ENCODE measurements around the gene PGAP2.
"Not testable (repeated sequence)": the region's sequence is repeated elsewhere in the genome, so short reads cannot be mapped to it uniquely, and the experiment has no call there.

The PGAP2 gene

GRCh38 chr11:3810951-3811350 lies 2.6 kb downstream of the PGAP2 start:
- Histone ChIP-seq H3K9me3 (no peaks in the 10 kb centered on the region), H3K4me1 (no peaks in the 10 kb centered on the region), H3K27me3 (no peaks in the 10 kb centered on the region), H3K36me3 (no peaks in the 10 kb centered on the region), H3K4me3 (ENCODE audit: low read depth, low read length) (no peak overlapping the region)
- no peak for TF ChIP-seq CTCF (IDR thresholded peaks at IDR 0.05; ENCODE audit: low read depth, low read length)
- no peak for DNase-seq

- H3K27me3 ChIP-seq; DNase-seq; H3K36me3 ChIP-seq; H3K4me3 ChIP-seq (ENCODE audit: low read depth, low read length); H3K9me3 ChIP-seq; H3K4me1 ChIP-seq: not testable (repeated sequence)
Observed at GRCh38 chr11:3814832-3815231, 6.5 kb downstream of the PGAP2 start.

- no peak for DNase-seq
- H3K4me1 ChIP-seq = no peaks in the 10 kb centered on the region
- TF ChIP-seq CTCF (IDR thresholded peaks at IDR 0.05; ENCODE audit: low read depth, low read length) = no peak
Observed at GRCh38 chr11:3815845-3816244, 7.5 kb downstream of the PGAP2 start.

GRCh38 chr11:3816673-3817072 lies 8.3 kb downstream of the PGAP2 start:
- Histone ChIP-seq H3K27me3 (no peaks in the 10 kb centered on the region), H3K4me1 (no peaks in the 10 kb centered on the region), H3K36me3 (no peaks in the 10 kb centered on the region), H3K9me3 (no peaks in the 10 kb centered on the region), H3K4me3 (ENCODE audit: low read depth, low read length) (no peak overlapping the region)
- DNase-seq = no peak
- no peak for TF ChIP-seq CTCF (IDR thresholded peaks at IDR 0.05; ENCODE audit: low read depth, low read length)

More at GRCh38 chr11:3815845-3816244, 7.5 kb downstream of the PGAP2 start:
- no peaks in the 10 kb centered on the region for H3K36me3 ChIP-seq
- H3K27me3 ChIP-seq = no peaks in the 10 kb centered on the region
- H3K9me3 ChIP-seq = no peaks in the 10 kb centered on the region
- no peak overlapping the region for H3K4me3 ChIP-seq (ENCODE audit: low read depth, low read length)

- DNase-seq = no peak
- H3K36me3 ChIP-seq = no peaks in the 10 kb centered on the region
- TF ChIP-seq CTCF (IDR thresholded peaks at IDR 0.05; ENCODE audit: low read depth, low read length) = no peak
- no peaks in the 10 kb centered on the region for H3K4me1 ChIP-seq
- H3K4me3 ChIP-seq (ENCODE audit: low read depth, low read length) = no peak overlapping the region
- H3K27me3 ChIP-seq = no peaks in the 10 kb centered on the region
- no peaks in the 10 kb centered on the region for H3K9me3 ChIP-seq
Observed at GRCh38 chr11:3817181-3817800, 8.9 kb downstream of the PGAP2 start.

GRCh38 chr11:3820971-3821370 lies 12.6 kb downstream of the PGAP2 start:
- TF ChIP-seq CTCF (IDR thresholded peaks at IDR 0.05; ENCODE audit: low read depth, low read length) = no peak
- Histone ChIP-seq H3K9me3 (no peaks in the 10 kb centered on the region), H3K36me3 (no peaks in the 10 kb centered on the region), H3K4me3 (ENCODE audit: low read depth, low read length) (no peak overlapping the region), H3K4me1 (no peaks in the 10 kb centered on the region), H3K27me3 (no peaks in the 10 kb centered on the region)
- no peak for DNase-seq

GRCh38 chr11:3822312-3822711 lies 14.0 kb downstream of the PGAP2 start:
- H3K9me3 ChIP-seq = no peaks in the 10 kb centered on the region
- no peaks in the 10 kb centered on the region for H3K4me1 ChIP-seq
- no peak overlapping the region for H3K4me3 ChIP-seq (ENCODE audit: low read depth, low read length)
- TF ChIP-seq CTCF (IDR thresholded peaks at IDR 0.05; ENCODE audit: low read depth, low read length) = no peak
- no peak for DNase-seq
- H3K36me3 ChIP-seq = no peaks in the 10 kb centered on the region
- no peaks in the 10 kb centered on the region for H3K27me3 ChIP-seq
